ENCODE measurements around the gene RAPGEF3.

RAPGEF3 gene

DNA sequence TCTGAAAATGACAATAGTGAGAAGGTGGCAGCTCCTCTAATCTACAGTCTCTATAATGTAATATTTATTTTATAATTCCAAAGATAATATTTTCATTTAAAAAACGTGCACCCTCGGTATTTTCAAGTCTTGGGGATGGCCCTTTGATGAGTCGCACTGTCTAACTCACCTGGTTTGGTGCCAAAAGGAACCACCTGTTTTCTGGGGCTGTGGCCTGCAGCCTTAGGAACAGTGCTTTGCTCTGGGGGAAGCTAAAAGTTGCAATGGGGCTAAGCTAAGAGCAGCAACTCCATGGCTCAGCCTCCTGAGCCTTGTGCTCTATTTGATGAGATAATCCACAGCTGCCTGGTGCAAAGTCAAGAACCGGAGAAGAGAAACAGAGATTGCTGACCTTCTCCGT is 27.0 kb downstream of the RAPGEF3 start:
- in situ Hi-C loops (cut with MboI; ENCODE audit: low sequenced_read_pairs) = loop anchor here (25.0 kb wide), 1 partner anchor 431 kb away; the partner anchor contains the start of gene ASB8

DNA sequence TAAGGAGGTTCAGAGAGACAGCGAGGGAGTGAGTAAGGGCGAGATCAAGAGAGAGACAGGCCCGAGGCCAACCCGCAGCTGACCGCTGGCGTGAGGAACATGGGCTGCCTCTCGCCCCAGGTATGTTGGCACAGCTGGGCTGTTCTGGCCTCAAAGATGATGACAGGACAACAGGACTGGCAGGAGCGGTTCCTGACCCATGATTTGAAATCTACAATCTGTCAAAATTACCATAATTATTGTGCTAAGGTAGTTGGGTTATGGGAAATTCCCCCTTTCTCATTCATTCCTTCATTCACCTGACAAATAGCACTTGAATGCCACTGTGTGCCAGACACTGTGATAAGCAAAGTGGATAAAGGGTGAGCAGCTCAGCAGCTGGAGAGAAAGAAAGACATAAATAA is 28.3 kb downstream of the RAPGEF3 start:
- in situ Hi-C loops (cut with MboI; ENCODE audit: low sequenced_read_pairs) = loop anchor here (25.0 kb wide), 1 partner anchor 432 kb away; the partner anchor contains the start of gene ASB8

DNA sequence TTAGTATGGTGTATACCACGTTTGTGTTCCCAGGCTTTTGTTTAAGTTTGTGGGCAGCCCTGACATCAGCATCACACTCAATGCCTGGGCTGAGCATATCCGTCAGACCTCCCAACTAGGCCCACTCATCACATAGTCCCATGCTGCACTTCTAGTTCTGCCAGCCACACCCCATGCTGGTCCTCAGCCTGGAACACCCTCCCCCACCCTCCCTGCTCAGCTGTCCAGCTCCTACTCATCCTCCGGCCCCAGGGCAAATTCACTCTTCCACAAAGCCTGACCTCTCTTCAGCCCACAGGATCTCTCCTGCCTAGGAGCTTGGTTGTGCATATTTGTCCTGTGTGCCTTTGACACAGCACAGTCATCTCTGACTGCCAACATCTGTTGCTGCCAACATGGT is 29.4 kb downstream of the RAPGEF3 start:
- in situ Hi-C loops (cut with MboI; ENCODE audit: low sequenced_read_pairs) = loop anchor here (25.0 kb wide), 1 partner anchor 433 kb away; the partner anchor contains the start of gene ASB8

DNA sequence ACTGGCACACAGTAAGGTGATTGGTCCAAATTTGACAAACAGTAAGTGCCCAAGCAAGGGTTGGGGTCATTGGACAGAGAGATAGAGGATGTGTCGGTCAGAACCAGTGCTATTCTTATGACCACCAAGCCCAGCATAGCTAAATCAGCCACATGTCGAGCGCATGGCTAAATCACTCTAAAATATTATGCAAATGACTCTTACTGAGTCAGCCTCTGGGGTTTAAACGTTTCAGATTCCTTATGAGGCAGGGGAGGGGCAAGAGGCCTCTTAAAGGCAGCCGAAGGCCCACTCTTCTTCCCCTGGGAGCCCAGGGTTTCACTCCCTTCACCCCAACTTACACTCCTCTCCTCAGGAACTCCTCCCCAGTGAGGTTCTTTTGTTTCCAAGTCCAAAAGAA is 32.8 kb downstream of the RAPGEF3 start:
- in situ Hi-C loops (cut with MboI; ENCODE audit: low sequenced_read_pairs) = loop anchor here (25.0 kb wide), 1 partner anchor 436 kb away; the partner anchor contains the start of gene ASB8

DNA sequence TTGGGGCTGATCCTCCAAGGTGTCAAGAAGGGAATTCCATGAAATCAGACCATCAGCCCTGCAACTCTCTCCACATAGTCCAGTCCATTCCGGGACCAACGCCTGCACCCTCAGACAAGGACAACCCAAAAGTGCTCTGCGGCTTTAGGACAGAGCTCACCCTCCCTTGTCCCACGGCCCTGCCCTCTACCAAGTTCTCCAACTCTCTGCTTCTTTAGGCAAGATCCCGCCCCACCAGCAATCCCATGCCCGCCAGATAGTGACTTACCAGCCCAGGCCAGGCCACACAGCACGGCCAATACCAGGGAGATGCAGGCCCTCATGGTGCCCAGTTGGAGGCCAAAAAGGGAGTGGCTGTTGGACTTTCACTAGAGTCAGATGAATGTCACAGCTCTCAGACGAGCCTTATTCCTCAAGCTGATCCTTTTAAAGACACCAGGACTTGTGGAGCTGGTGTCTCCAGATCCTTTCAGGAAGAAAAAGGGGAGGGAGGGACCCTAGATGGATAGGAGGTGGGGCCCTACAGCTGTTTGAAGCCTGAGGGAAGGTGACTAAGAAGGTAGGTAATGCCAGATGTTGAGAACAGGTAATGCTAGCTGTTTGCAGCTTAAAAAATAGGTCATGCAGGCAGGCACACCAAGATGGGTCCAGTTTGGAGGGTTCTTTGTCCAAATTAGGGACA is 33.4 kb downstream of the RAPGEF3 start, which contains the start of gene ENDOU:
Gene ENDOU, minus strand, starts transcription at position 400 of the 682 bp plus-strand sequence. Its CDS starts 77 bp downstream, at position 323.
- in situ Hi-C loops (cut with MboI; ENCODE audit: low sequenced_read_pairs) = loop anchor here (25.0 kb wide), 1 partner anchor 437 kb away; the partner anchor contains the start of gene ASB8

DNA sequence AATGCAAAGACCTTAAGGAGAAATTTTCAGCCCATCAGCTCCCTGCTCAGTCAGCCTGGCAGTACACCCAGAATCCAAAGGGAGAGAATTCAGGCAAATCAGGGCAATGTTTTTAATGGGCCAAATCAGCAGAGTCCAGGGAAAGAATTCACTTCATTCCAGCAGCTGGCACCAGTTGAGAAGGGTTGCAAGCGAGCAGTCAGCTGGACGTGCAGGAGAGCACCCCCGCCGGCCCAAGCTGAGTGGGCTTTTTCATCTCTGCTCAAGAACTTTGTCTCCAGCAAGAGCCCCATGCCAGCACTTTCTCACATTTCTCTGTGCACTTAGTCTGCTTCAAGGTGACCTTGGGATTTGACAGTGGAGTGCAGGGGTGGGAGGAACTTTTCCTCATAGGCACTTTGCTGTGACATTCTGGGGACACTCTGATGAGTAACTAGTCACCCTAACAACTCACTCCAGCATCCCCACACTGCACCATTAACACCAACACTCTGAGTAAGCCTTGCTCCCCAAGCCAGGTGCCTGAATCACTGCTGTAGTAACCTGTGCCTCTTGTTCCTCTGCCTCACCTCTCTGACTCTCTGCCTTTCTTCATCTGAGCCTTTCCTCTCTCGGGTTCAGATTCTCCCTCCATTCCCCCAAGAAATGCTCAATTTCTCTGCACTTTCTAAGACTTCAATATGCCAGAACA is 35.6 kb downstream of the RAPGEF3 start:
- in situ Hi-C loops (cut with MboI; ENCODE audit: low sequenced_read_pairs) = no loop called here

DNA sequence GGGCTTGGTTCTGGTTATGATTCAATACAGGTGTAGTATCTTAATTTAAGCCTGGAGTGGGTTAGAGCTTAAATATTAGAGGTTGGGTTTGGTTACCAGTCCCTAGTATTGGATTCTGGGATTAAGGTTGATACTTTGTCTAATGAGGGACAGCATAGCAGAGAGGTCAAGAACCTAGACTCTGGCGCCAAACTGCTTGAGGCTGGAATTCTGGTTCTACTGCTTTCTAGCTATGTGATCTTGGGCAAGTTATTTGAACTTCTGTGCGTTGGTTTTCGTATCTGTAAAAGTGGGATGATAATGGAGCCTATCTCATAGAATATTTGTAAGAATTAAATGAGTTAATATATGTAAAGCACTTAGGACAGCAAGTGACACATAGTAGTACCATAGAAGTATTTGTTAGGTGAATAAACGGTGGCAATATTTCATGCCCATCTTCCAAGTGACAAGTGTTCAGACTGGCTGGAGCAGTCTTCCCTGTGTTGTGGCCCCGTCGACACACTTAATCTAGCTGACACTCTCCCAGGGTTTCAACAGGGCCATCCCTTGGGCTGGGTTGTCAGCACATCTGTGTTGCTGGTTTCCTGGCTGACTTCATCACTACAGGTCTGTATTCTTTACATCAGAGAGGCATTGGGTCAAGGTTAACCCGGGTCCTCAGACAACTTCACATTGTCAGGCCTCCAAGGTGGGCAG is 36.4 kb downstream of the RAPGEF3 start:
- in situ Hi-C loops (cut with MboI; ENCODE audit: low sequenced_read_pairs) = no loop called here

DNA sequence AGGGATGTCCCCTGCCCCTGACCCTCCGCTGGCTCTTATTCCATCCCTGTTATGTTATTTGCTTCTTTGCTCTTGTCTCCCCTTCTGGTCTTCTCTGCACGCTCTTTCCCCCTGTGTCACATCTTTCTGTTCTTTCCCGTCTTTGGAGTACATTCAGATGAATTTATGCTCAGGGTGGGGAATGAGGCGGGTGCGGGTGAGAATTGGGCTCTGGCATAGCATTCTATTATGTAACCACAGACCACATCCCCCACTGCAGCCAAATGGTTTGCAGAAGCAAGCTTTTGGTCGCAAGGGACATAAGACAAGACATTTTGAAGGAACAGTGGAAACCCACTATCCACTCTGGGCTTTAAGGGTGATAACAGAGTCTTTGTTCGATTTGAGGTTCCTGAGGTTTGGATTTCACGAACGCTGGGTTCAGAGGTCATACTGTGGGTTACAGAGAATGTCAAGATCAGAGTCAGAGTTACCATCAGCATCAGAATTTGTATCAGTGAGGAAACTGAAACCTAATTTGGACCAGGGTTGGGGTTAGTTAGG is 37.2 kb downstream of the RAPGEF3 start:
- in situ Hi-C loops (cut with MboI; ENCODE audit: low sequenced_read_pairs) = no loop called here

DNA sequence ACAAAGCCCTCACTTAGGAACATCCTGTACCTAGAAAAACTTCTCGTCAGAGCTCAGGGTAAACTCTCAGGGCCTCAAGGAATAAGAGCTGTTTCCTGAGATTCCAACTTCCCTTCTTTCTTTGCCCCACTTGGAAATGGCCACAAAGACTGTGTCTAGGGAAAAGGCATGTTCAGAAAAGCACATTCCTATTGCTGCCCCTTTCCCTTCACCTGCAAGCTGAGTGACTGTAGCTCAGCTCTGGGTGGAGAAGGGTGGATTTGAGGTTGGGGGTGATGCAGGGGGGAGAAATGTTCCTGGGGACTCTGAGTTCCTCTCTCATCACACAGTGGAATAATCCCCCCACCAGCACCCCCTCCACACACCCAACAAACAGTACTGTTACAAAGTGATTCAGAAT is 40.1 kb downstream of the RAPGEF3 start:
- in situ Hi-C loops (cut with MboI; ENCODE audit: low sequenced_read_pairs) = no loop called here

DNA sequence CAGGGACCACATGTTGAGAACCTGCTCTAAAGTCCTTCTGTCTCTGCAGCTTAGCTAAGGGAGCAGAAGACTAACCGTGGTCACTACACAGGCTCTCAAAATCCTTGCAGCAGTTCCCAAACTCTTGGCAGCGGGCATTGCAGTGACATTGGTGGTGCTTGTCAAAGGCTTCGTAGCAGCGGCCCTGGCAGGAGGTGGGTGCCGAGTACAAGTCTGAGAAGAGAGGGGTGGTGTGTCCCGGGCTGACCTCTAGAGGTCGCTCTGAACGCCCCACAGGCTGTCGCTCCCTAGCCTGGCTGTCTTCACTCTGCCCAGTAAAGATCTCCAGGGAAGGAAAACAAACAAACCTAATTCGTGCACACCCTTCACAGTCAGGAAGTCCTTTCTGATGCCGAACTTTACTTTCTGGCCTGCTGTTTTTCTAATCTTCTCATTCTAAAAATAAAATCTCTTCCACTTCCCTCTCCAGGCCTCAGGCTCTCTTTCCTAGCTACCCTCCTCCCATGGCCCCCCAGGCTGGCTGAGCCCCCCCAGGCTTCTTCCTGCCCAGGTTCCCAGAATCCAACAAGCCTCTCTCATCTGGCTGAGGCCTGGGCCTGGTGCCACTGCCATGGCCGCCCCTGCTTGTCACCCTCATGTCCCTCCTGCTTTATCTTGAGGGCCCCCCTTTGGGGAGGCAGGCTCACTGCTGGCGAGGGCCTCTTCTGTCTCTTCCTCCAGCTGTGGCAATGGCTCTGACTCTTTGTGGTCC is 41.1 kb downstream of the RAPGEF3 start:
- in situ Hi-C loops (cut with MboI; ENCODE audit: low sequenced_read_pairs) = no loop called here

DNA sequence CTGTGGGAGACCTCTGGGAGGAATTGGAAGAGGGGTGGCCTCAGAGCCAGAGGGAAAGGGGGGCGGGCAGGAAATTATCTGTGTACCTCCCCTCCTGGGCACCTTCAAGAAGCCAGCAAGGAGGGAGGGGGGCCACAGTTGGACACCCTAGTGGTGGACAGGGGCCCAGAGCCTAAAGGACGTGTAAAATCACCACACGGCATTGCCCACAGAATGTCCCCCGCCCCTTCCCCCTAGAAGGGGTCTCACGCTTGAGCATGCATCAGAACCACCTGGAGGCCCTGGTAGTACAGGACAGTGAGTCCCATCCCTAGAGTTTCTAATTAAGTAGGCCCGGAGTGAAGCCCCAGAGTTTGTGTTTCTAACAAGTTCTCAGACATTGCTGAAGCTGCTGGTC is 41.6 kb downstream of the RAPGEF3 start:
- in situ Hi-C loops (cut with MboI; ENCODE audit: low sequenced_read_pairs) = no loop called here

DNA sequence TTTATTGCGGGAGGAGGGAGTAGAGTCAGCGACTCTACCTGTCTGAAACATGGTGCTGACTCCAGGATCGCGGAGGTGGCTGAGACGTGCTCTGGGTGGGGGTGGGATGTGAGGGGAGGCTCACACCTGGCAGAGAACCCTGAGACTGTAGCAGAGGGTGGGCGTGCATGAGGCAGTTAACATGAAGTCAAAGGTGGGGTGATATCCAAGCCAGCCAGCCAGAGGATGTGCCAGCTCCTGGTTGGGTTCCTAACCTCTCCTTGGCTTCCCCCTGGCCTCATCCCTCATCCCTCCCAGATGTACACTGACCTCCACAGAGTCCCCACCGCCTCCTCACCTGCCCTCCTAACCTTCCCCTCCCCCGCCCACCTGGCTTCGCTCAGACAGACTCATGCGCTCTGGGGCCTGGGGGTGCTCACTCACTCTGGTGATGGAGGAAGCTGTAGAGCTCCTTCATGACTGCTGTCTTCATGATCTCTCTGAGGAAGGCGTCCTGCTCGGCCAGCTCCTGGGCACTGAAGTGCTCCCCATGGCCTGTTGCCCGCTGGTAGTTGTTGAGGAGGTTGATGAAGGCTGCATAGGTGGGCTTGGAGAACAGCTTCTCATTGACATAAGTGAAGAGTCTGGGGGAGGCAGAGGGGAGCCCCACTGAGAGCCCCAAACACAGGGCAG is 42.7 kb downstream of the RAPGEF3 start:
- in situ Hi-C loops (cut with MboI; ENCODE audit: low sequenced_read_pairs) = no loop called here

DNA sequence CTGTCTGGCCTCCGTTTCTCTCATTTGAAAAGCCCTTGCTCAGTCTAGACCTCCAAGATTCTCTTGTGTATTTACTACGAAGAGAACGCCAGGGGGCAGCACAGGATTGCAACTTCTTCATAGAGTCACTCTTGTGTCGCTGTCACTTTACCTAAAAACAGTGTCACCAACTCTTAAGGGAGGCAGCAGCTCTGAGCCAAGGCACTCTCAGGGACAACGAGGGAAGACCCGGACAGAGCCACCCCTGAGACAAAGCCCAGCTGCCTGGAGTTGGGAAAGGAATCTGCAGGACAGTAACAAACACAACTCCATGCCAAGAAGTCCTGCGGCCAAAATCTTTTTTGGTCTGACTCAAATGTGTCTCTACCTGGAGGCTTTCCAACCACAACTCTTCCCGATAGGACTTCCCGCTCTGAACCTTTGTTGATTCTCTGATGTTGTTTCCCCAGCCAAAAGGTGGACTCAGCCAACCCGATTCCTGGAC is 43.2 kb downstream of the RAPGEF3 start:
- in situ Hi-C loops (cut with MboI; ENCODE audit: low sequenced_read_pairs) = no loop called here

DNA sequence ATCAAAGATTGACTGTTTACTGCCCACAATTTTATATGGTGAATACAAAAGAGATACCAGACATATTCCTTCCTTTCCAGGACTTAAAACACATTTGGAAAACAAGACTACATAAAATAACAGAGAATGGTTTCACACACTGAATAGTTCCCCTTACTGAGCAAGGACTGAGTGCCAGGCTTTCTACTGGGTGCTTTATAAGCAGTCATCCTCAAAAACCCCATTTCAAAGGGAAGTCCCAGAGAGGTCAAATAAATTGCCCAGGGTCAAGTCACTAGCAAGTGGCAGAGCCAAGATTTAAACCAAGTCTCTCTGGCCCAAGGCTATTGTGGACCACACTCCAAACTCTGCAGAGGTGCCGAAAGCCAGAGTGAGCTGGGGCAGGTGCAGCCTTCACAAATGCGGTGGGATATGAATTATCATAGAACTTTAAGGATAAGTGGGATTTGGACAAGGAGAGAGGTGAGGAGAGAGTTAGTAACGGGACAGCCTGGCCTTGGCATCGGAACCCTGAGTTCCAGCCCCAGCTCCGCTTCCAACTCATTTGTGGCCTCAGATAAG is 43.8 kb downstream of the RAPGEF3 start:
- in situ Hi-C loops (cut with MboI; ENCODE audit: low sequenced_read_pairs) = no loop called here

DNA sequence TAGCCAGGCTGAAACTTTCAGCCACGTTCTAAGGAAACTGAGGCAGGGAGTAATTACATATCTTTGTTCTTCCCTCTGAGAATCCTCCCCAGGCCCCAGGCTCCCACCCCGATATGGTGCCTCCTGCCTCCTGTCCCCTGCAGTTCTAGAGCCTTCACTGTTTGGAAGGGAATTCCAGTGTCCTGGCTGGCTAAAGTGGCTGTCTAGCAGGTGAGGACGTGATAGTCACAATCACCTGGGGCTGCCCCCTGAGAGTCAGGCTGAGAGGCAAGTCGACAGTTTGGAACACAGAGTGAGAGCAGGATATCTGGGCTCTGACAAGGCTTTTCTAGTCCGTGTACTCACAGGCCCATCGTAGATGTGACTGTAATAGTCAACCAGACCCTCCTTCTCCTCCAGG is 46.5 kb downstream of the RAPGEF3 start:
- in situ Hi-C loops (cut with MboI; ENCODE audit: low sequenced_read_pairs) = no loop called here

DNA sequence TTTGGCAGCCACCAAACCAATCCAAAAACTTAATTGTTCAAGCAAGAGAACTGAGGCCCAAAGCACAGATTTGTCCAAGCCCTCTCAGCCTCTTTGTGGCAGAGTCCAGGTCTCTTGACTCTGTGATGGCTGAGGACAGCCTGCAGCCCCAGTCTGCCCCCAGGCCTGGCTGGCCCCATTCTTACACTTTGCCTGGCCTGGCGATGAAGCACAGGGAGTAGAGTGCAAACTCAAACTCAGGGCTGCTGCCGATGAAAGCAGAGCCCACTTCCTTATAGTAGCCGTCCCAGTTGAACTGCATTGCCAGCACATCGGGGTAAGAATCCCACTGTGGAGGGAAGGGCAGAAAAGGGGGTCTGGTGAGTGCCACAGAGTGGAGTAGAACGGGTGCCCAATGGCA is 47.2 kb downstream of the RAPGEF3 start:
- in situ Hi-C loops (cut with MboI; ENCODE audit: low sequenced_read_pairs) = no loop called here

DNA sequence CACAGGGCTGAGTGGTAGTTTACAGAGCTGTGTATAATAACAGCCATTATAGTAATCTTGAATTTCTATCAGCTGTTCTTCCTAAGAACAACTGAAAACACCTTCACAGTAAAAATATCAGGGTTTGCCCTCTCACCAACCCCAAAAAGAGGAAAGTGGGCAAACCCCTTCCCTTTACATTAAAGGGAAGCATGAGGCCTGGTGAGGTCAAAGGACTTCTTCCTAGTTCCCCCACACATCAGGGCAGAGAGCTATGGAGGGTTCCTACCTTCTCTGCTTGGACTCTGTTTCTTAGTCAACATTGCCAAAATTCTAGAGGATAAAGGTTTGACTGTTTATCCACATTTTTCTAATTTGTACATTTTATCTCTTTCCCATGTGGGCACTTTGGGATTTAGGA is 48.4 kb downstream of the RAPGEF3 start:
- in situ Hi-C loops (cut with MboI; ENCODE audit: low sequenced_read_pairs) = no loop called here

DNA sequence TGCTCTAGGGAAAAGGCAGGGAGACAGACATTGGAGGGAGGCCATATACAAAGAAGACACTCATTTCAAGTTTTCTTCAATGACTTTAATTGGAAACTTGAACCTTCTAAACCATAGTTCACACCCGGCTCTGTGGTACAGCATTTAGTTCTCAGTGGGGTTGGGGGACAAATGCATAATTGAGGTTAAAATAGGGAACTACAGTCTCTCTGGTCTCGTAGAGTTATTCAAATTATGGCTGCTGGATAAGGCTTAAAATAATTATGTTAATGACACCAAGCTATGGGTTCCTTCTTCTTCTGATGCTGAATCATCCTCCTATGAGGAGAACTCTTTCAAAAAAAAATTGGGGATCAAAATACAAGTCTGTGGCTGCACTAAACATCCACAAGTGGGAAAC is 49.0 kb downstream of the RAPGEF3 start:
- in situ Hi-C loops (cut with MboI; ENCODE audit: low sequenced_read_pairs) = no loop called here

DNA sequence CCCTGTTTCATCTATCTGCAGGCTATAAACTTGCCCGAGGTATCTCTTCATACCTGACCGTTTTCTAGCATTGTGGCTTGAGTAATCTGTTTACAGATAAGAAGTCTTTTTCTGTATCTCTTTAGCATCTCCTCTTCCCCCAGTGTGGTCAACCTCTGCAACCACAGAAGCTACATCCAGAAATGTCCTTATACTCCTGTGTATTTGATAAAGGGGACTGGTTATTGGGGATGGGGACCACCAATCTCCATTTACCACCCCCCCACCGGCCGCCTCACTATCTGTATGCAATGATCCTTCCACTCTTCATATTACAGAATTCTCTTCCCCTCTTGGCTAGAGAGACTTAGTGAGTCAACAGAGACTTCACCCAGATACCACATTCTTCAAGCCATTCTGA is 49.4 kb downstream of the RAPGEF3 start:
- in situ Hi-C loops (cut with MboI; ENCODE audit: low sequenced_read_pairs) = no loop called here
